Prostate gland (tissue), 2 donors: ENCODE results near the gene CHID1. TPM values are rescaled to one million over a fixed set of nuclear protein-coding genes. Genes with fewer than 3 reads are reported as not detected.

ENCODE experiments used
- DNase-seq: peaks from one replicate; pipeline ENCODE4 v3.0.0-alpha.2; 2019; ENCODE audit warnings: low spot score
- H3K27ac ChIP-seq, 2 donors: fragments of 200-600 bp; sonication (generic); 2 replicates each; pipeline ENCODE4 v1.5.1; 2017 to 2019
- H3K27me3 ChIP-seq: fragments of 200-600 bp; sonication (generic); replicated peaks from 2 replicates; pipeline ENCODE4 v1.5.1; 2019; ENCODE audit not compliant: insufficient read depth
- H3K36me3 ChIP-seq, 2 donors: fragments of 200-600 bp; sonication (generic); 1 replicate in 1 of 2; 2 replicates in 1 of 2; pipeline versions ENCODE4 v1.5.1 to v1.8.1; 2017 to 2019
- H3K4me1 ChIP-seq: fragments of 200-600 bp; sonication (generic); replicated peaks from 2 replicates; pipeline ENCODE4 v1.5.1; 2019
- H3K4me3 ChIP-seq, 2 donors: fragments of 200-600 bp; sonication (generic); 2 replicates each; pipeline ENCODE4 v1.5.1; 2017 to 2019
- H3K9me3 ChIP-seq: fragments of 200-600 bp; sonication (generic); 2 replicates; pipeline ENCODE4 v1.5.1; 2017
- POLR2A ChIP-seq: fragments of 450-650 bp; IDR thresholded peaks from one replicate; pipeline ENCODE4 v1.6.1; 2016; ENCODE audit warnings: antibody characterized with exemption, mild to moderate bottlenecking
- POLR2AphosphoS5 ChIP-seq: sonication (generic); formaldehyde crosslinking; IDR thresholded peaks from one replicate; pipeline ENCODE4 v1.6.1; 2017; ENCODE audit warnings: antibody characterized with exemption
- WGBS: methylation state at CpG from one replicate; pipeline ENCODE4 v1.1.5; 2018; 5-methylcytosine and 5-hydroxymethylcytosine counted together
- intact Hi-C: fragments of 100-400 bp; cut with DNase I; formaldehyde crosslinking; loops from one replicate; pipeline ENCODE4 v1.14.2; 2022
- total RNA-seq, 2 donors: library from RNA; depleted of rRNA; stranded (reverse); fragments of >200 nt; gene quantifications; one replicate each; pipeline ENCODE4 v1.1.0, GENCODE V29; 2016
- TF ChIP-seq, protein P1 (sequence below), 4 experiments: fragments of 200-600 bp in 2 of 4; fragments of 450-650 bp in 2 of 4; sonication (generic) in 2 of 4; IDR thresholded peaks; 1 replicate in 3 of 4; 2 replicates in 1 of 4; pipeline ENCODE4 v1.5.1; 2016 to 2019; ENCODE audit warnings: antibody characterized with exemption in 4 of 4, mild to moderate bottlenecking in 2 of 4, moderate library complexity in 2 of 4

The CHID1 gene
- total RNA-seq, 2 donors from 2014 or later = 107 to 145 TPM

DNA sequence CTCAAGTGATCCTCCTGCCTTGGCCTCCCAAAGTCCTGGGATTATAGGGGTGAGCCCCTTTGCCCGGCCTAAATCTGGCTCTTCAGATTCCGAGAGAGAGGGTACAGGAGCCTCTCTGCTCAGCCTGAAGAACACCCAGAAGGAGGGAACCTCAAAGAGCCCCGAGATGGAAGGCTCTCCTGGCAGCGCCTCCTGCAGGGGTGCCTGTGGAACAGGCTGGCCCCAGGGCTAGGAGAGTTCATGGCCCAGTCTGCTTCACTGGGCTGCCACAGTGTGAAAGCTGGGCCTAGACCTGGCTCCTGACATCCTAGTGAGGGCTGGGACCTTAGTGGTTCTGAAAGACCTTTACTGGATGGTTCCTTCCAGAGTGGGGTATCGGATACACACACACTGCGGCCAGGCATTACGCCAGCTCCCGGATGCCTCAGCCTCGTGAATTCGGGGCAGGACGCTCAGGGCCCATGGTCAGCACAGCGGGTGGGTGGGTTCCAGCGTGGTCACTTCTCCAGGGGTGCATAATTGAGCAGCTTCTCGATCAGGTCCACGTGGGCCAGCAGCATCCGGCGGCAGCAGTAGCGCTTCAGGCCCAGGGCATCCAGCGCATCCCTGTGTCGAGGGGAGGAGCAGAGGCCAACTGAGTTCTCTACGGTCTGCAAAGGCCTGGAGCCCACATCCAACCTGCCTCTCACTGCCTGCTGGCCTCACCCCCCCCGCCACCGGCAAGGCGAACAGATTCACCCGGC lies 70.6 kb downstream of the CHID1 start:
- TF ChIP-seq POLR2A (no peak), POLR2AphosphoS5 (no peak)
- TF ChIP-seq, protein P1, sequence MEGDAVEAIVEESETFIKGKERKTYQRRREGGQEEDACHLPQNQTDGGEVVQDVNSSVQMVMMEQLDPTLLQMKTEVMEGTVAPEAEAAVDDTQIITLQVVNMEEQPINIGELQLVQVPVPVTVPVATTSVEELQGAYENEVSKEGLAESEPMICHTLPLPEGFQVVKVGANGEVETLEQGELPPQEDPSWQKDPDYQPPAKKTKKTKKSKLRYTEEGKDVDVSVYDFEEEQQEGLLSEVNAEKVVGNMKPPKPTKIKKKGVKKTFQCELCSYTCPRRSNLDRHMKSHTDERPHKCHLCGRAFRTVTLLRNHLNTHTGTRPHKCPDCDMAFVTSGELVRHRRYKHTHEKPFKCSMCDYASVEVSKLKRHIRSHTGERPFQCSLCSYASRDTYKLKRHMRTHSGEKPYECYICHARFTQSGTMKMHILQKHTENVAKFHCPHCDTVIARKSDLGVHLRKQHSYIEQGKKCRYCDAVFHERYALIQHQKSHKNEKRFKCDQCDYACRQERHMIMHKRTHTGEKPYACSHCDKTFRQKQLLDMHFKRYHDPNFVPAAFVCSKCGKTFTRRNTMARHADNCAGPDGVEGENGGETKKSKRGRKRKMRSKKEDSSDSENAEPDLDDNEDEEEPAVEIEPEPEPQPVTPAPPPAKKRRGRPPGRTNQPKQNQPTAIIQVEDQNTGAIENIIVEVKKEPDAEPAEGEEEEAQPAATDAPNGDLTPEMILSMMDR (IDR thresholded peaks at IDR 0.05) = no peak
- H3K27me3 ChIP-seq = no peaks in the 10 kb centered on the region
- H3K4me1 ChIP-seq = peaks cover 18% of the 10 kb centered on the region
- intact Hi-C loops = loop anchor here (10.0 kb wide), 1 partner anchor 625 kb away; no protein-coding TSS in a partner anchor
- no peak overlapping the region for H3K4me3 ChIP-seq
- H3K36me3 ChIP-seq = peaks cover 4 to 6% of the 10 kb centered on the region in 2 donors
- 78% methylated on average over 25 of the region's 25 CpGs for WGBS
- H3K27ac ChIP-seq = no peak overlapping the region
- H3K9me3 ChIP-seq = no peaks in the 10 kb centered on the region
- DNase-seq = no peak

DNA sequence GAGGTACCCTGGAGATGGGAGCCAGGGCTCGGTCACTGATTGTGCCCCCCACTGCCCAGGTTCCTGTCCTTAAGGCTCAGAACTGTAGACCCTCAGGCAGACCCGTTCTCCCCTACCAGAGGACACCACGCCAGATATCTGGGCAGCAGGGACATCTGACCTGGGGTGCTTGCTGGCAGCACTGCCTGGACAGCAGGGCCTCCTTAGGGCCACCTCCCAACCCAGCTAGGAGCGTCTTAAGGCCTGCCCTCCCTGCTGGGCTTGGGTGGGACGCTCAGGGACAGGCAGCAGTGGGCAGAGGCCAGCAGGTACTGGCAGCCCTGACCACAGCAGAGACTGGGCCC lies 71.4 kb downstream of the CHID1 start:
- TF ChIP-seq, protein P1 (IDR thresholded peaks at IDR 0.05) = no peak
- TF ChIP-seq POLR2AphosphoS5 = no peak
- no peak for TF ChIP-seq POLR2A
- DNase-seq = no peak
- no peaks in the 10 kb centered on the region for H3K9me3 ChIP-seq
- peaks cover 21% of the 10 kb centered on the region for H3K4me1 ChIP-seq
- no peaks in the 10 kb centered on the region for H3K27me3 ChIP-seq
- intact Hi-C loops = no loop called here
- no peak overlapping the region for H3K27ac ChIP-seq
- H3K4me3 ChIP-seq = no peak overlapping the region
- H3K36me3 ChIP-seq = peaks cover 4 to 6% of the 10 kb centered on the region in 2 donors
- WGBS = 91% methylated on average over 4 of the region's 5 CpGs

DNA sequence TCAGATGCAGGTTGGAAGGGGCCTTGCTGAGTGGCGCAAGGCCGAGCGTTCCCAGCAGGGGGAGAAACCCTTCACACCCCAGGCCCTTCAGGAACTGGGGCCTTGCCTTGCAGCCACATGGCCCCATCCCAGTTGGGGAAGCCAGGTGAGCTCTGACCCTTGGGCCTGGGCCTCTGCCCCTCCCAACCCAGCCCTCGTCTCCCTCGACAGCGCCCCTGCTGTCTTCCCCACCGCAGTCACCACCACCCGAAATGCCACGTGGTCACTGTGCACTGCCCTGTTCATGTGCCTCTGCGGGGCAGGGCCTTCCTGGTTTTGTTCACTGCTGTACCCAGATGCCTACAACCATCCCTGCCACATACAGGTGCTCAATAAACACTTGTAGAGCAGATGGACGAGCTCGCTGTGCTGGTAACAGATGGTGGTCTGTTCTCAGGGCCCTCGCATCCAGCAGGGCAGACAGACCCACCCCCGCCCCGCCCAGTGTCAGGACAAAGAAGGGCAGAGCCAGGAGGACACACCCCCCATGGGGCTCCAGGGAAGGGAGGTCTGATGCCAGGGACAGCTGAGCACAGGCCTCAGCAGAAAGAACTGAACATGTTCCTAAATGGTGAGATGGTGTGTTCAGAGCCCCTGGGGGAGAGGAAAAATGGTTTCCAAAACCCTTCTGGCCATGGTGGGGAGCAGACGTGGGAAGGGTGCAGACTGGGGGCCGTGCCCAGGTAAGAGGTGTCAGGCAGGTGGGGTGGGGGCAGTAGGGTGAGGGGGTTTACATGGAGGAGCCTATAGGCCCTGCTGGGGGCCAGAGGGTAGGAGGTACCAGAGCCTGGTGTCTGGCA lies 72.0 kb downstream of the CHID1 start:
- Histone ChIP-seq H3K27ac (no peak overlapping the region), H3K27me3 (no peaks in the 10 kb centered on the region), H3K4me3 (no peak overlapping the region), H3K4me1 (peaks cover 22% of the 10 kb centered on the region), H3K36me3 (peaks cover 4 to 6% of the 10 kb centered on the region in 2 donors), H3K9me3 (no peaks in the 10 kb centered on the region)
- intact Hi-C loops = no loop called here
- no peak for TF ChIP-seq POLR2A
- TF ChIP-seq, protein P1 (IDR thresholded peaks at IDR 0.05) = peak in 1 of 4 experiments; percentile 7
- 67% methylated on average over 17 of the region's 17 CpGs for WGBS
- no peak for DNase-seq

DNA sequence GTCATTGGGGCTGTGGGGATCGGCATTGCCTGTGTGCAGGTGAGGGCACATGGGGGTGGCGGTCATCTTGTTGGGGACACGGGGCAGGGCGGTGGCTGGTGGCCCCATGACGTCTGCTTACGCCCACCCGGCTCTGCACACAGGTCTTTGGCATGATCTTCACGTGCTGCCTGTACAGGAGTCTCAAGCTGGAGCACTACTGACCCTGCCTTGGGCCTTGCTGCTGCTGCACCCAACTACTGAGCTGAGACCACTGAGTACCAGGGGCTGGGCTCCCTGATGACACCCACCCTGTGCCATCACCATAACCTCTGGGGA lies 72.7 kb downstream of the CHID1 start:
- no peak for TF ChIP-seq POLR2A
- no peak for TF ChIP-seq POLR2AphosphoS5
- TF ChIP-seq, protein P1 (IDR thresholded peaks at IDR 0.05) = no peak
- Histone ChIP-seq H3K27ac (no peak overlapping the region), H3K9me3 (no peaks in the 10 kb centered on the region), H3K4me3 (no peak overlapping the region), H3K27me3 (no peaks in the 10 kb centered on the region), H3K36me3 (peaks cover 4 to 6% of the 10 kb centered on the region in 2 donors), H3K4me1 (peaks cover 24% of the 10 kb centered on the region)
- intact Hi-C loops = no loop called here
- 82% methylated on average over 8 of the region's 8 CpGs for WGBS
- no peak for DNase-seq
